Activated CD4-positive, alpha-beta T cell treated with anti-CD3 and anti-CD28 coated beads for 36 hours (primary cell): ENCODE data around the gene JARID2. TPM values are rescaled to one million over a fixed set of nuclear protein-coding genes. Genes with fewer than 3 reads are reported as not detected.
A peak's percentile ranks its signal among the peaks of the same experiment; 100 is the strongest.

Experiments used
- ATAC-seq: fragments of 200-7000 bp; cut with Tn5 transposase; one replicate; pipeline ENCODE4 v1.10.0; 2021; ENCODE audit warnings: mild to moderate bottlenecking, moderate library complexity
- CTCF ChIA-PET: fragments of 350-600 bp; sonication (Branson Sonifier 250); formaldehyde crosslinking; loops from one replicate; lab custom pipeline; 2021; ENCODE audit warnings: antibody characterized with exemption; lab: Charles Lee
- POLR2A ChIA-PET: fragments of 350-600 bp; sonication (Branson Sonifier 250); formaldehyde crosslinking; loops from one replicate; lab custom pipeline; 2021; ENCODE audit warnings: antibody characterized with exemption, inconsistent platforms; lab: Charles Lee
- DNase-seq: peaks from one replicate; pipeline ENCODE4 v3.0.0-alpha.2; 2020
- H3K27ac Mint-ChIP-seq: one replicate; pipeline ENCODE4 v1.8.0; 2021; ENCODE audit warnings: mixed read lengths
- H3K27me3 Mint-ChIP-seq: one replicate; pipeline ENCODE4 v1.8.0; 2021; ENCODE audit warnings: mixed read lengths
- H3K36me3 Mint-ChIP-seq: one replicate; pipeline ENCODE4 v1.8.0; 2021; ENCODE audit warnings: low read depth, mixed read lengths
- H3K4me1 Mint-ChIP-seq: one replicate; pipeline ENCODE4 v1.8.0; 2021; ENCODE audit warnings: mixed read lengths
- H3K4me3 Mint-ChIP-seq: one replicate; pipeline ENCODE4 v1.8.0; 2021; ENCODE audit warnings: mild to moderate bottlenecking, moderate library complexity, mixed read lengths
- H3K9me3 Mint-ChIP-seq: one replicate; pipeline ENCODE4 v1.8.0; 2021; ENCODE audit warnings: low read depth, mixed read lengths
- intact Hi-C, 2 experiments: fragments of 100-400 bp; cut with DNase I in 1 of 2; cut with micrococcal nuclease in 1 of 2; formaldehyde crosslinking; loops; one replicate each; pipeline versions ENCODE4 v1.14.2 to v1.15.1; 2022 to 2024; cut with DNase I, micrococcal nuclease
- total RNA-seq, 2 experiments: library from RNA; stranded (reverse); gene quantifications; one replicate each; pipeline ENCODE4 v1.2.3, GENCODE V29; 2021

Gene JARID2
- total RNA-seq, 2 experiments from 2014 or later: 43.0 to 48.6 TPM

- DNase-seq (peak; percentile 64), ATAC-seq (peak; percentile 91)
- intact Hi-C loops: loop anchor here in 1 of 2 experiments (2.0 kb wide), 1 partner anchor 233 kb away; no protein-coding TSS in a partner anchor
- Mint-ChIP-seq H3K9me3 (no peaks in the 10 kb centered on the region), H3K27ac (peak overlapping the region; percentile 27), H3K27me3 (no peaks in the 10 kb centered on the region), H3K36me3 (peaks cover 28% of the 10 kb centered on the region), H3K4me3 (peak overlapping the region; percentile 4), H3K4me1 (peaks cover 64% of the 10 kb centered on the region)
- POLR2A ChIA-PET: interaction anchor here (0.6 kb wide), 1 partner anchor 287 kb away, joined by 3 read pairs; no protein-coding TSS in a partner anchor
- CTCF ChIA-PET: interaction anchor here (0.7 to 1.7 kb wide), 5 partner anchors 9 to 1290 kb away, joined by 3 to 6 read pairs (median 4); no protein-coding TSS in a partner anchor
Measured at GRCh38 chr6:15481390-15482291, 235.8 kb downstream of the JARID2 start.

- intact Hi-C loops: loop anchor here in 1 of 2 experiments (2.0 kb wide), 1 partner anchor 234 kb away; no protein-coding TSS in a partner anchor
- no peak for DNase-seq
- peak; percentile 36 for ATAC-seq
- peaks cover 57% of the 10 kb centered on the region for H3K4me1 Mint-ChIP-seq
- H3K27ac Mint-ChIP-seq: no peak overlapping the region
- peaks cover 30% of the 10 kb centered on the region for H3K36me3 Mint-ChIP-seq
- ChIA-PET POLR2A (no interaction called here), CTCF (interaction anchor here (1.7 to 2.2 kb wide), 2 partner anchors 8 to 9 kb away, joined by 6 to 8 read pairs; no protein-coding TSS in a partner anchor)
- H3K27me3 Mint-ChIP-seq: no peaks in the 10 kb centered on the region
- H3K9me3 Mint-ChIP-seq: no peaks in the 10 kb centered on the region
- no peak overlapping the region for H3K4me3 Mint-ChIP-seq
Measured at GRCh38 chr6:15483060-15483459, 237.2 kb downstream of the JARID2 start.

- Mint-ChIP-seq H3K9me3 (no peaks in the 10 kb centered on the region), H3K27ac (peak overlapping the region; percentile 3), H3K4me1 (peaks cover 55% of the 10 kb centered on the region), H3K36me3 (peaks cover 34% of the 10 kb centered on the region), H3K4me3 (no peak overlapping the region), H3K27me3 (no peaks in the 10 kb centered on the region)
- POLR2A ChIA-PET: interaction anchor here (0.6 kb wide), 1 partner anchor 1167 kb away, joined by 3 read pairs; no protein-coding TSS in a partner anchor
- CTCF ChIA-PET: interaction anchor here (0.7 to 2.2 kb wide), 2 partner anchors 10 to 1577 kb away, joined by 3 to 8 read pairs; no protein-coding TSS in a partner anchor
- ATAC-seq (no peak), DNase-seq (no peak)
- intact Hi-C loops: no loop called here
Measured at GRCh38 chr6:15484140-15484539, 238.3 kb downstream of the JARID2 start.

- ATAC-seq (no peak), DNase-seq (no peak)
- Mint-ChIP-seq H3K36me3 (peaks cover 36% of the 10 kb centered on the region), H3K4me3 (no peak overlapping the region), H3K27ac (no peak overlapping the region), H3K9me3 (no peaks in the 10 kb centered on the region), H3K4me1 (peaks cover 56% of the 10 kb centered on the region), H3K27me3 (no peaks in the 10 kb centered on the region)
- ChIA-PET CTCF (interaction anchor here (2.2 kb wide), 1 partner anchor 10 kb away, joined by 8 read pairs; no protein-coding TSS in a partner anchor), POLR2A (no interaction called here)
- intact Hi-C loops: no loop called here
Measured at GRCh38 chr6:15484821-15485220, 239.0 kb downstream of the JARID2 start.

- no peak for DNase-seq
- H3K36me3 Mint-ChIP-seq: peaks cover 35% of the 10 kb centered on the region
- H3K4me1 Mint-ChIP-seq: peaks cover 56% of the 10 kb centered on the region
- no peak overlapping the region for H3K27ac Mint-ChIP-seq
- ChIA-PET CTCF (interaction anchor here (0.6 kb wide), 1 partner anchor 164 kb away, joined by 3 read pairs; no protein-coding TSS in a partner anchor), POLR2A (interaction anchor here (0.5 kb wide), 1 partner anchor 1691 kb away, joined by 5 read pairs; no protein-coding TSS in a partner anchor)
- no peaks in the 10 kb centered on the region for H3K9me3 Mint-ChIP-seq
- intact Hi-C loops: no loop called here
- H3K27me3 Mint-ChIP-seq: no peaks in the 10 kb centered on the region
- H3K4me3 Mint-ChIP-seq: no peak overlapping the region
- no peak for ATAC-seq
Measured at GRCh38 chr6:15485936-15486335, 240.1 kb downstream of the JARID2 start.

- Mint-ChIP-seq H3K4me1 (peaks cover 58% of the 10 kb centered on the region), H3K9me3 (no peaks in the 10 kb centered on the region), H3K27me3 (no peaks in the 10 kb centered on the region), H3K27ac (no peak overlapping the region), H3K36me3 (peaks cover 45% of the 10 kb centered on the region), H3K4me3 (no peak overlapping the region)
- CTCF ChIA-PET: no interaction called here
- ATAC-seq: no peak
- no peak for DNase-seq
- intact Hi-C loops: no loop called here
- POLR2A ChIA-PET: no interaction called here
Measured at GRCh38 chr6:15487262-15487661, 241.4 kb downstream of the JARID2 start.

- CTCF ChIA-PET: interaction anchor here (1.4 kb wide), 2 partner anchors 31 to 137 kb away, joined by 3 read pairs; no protein-coding TSS in a partner anchor
- H3K4me1 Mint-ChIP-seq: peaks cover 50% of the 10 kb centered on the region
- ATAC-seq: no peak
- H3K27me3 Mint-ChIP-seq: no peaks in the 10 kb centered on the region
- POLR2A ChIA-PET: interaction anchor here (0.7 kb wide), 1 partner anchor 20 kb away, joined by 3 read pairs; no protein-coding TSS in a partner anchor
- H3K36me3 Mint-ChIP-seq: peaks cover 44% of the 10 kb centered on the region
- intact Hi-C loops: no loop called here
- H3K9me3 Mint-ChIP-seq: no peaks in the 10 kb centered on the region
- H3K27ac Mint-ChIP-seq: peak overlapping the region; percentile 71
- DNase-seq: no peak
- H3K4me3 Mint-ChIP-seq: no peak overlapping the region
Measured at GRCh38 chr6:15489261-15489962, 243.5 kb downstream of the JARID2 start.

GRCh38 chr6:15490242-15491100 is 244.6 kb downstream of the JARID2 start:
- ATAC-seq: no peak
- ChIA-PET POLR2A (no interaction called here), CTCF (interaction anchor here (0.6 to 1.4 kb wide), 10 partner anchors 8 to 1444 kb away, joined by 3 to 6 read pairs (median 3); no protein-coding TSS in a partner anchor)
- Mint-ChIP-seq H3K4me1 (peaks cover 42% of the 10 kb centered on the region), H3K4me3 (no peak overlapping the region), H3K9me3 (no peaks in the 10 kb centered on the region), H3K27ac (peak overlapping the region; percentile 67), H3K27me3 (no peaks in the 10 kb centered on the region), H3K36me3 (peaks cover 49% of the 10 kb centered on the region)
- no peak for DNase-seq
- intact Hi-C loops: loop anchor here (1.0 to 5.0 kb wide), 5 partner anchors 132 to 1279 kb away; no protein-coding TSS in a partner anchor

GRCh38 chr6:15491255-15491985 is 245.6 kb downstream of the JARID2 start:
- Mint-ChIP-seq H3K4me3 (no peak overlapping the region), H3K27me3 (no peaks in the 10 kb centered on the region), H3K27ac (peak overlapping the region; percentile 82), H3K9me3 (no peaks in the 10 kb centered on the region), H3K36me3 (peaks cover 58% of the 10 kb centered on the region), H3K4me1 (peaks cover 42% of the 10 kb centered on the region)
- DNase-seq (peak; percentile 86), ATAC-seq (peak; percentile 82)
- POLR2A ChIA-PET: no interaction called here
- intact Hi-C loops: loop anchor here (1.0 to 5.0 kb wide), 5 partner anchors 131 to 1280 kb away; no protein-coding TSS in a partner anchor
- CTCF ChIA-PET: interaction anchor here (0.9 to 1.2 kb wide), 5 partner anchors 9 to 1445 kb away, joined by 3 to 6 read pairs (median 3); no protein-coding TSS in a partner anchor

- H3K9me3 Mint-ChIP-seq: no peaks in the 10 kb centered on the region
- H3K27me3 Mint-ChIP-seq: no peaks in the 10 kb centered on the region
- ChIA-PET POLR2A (no interaction called here), CTCF (no interaction called here)
- peaks cover 42% of the 10 kb centered on the region for H3K4me1 Mint-ChIP-seq
- ATAC-seq: no peak
- no peak for DNase-seq
- peak overlapping the region; percentile 82 for H3K27ac Mint-ChIP-seq
- intact Hi-C loops: loop anchor here (1.0 to 5.0 kb wide), 5 partner anchors 130 to 1281 kb away; no protein-coding TSS in a partner anchor
- H3K4me3 Mint-ChIP-seq: no peak overlapping the region
- peaks cover 59% of the 10 kb centered on the region for H3K36me3 Mint-ChIP-seq
Measured at GRCh38 chr6:15491986-15492269, 246.1 kb downstream of the JARID2 start.
